Measurements from ENCODE around the gene EFNA2. TPM values are rescaled to one million over a fixed set of nuclear protein-coding genes. Genes with fewer than 3 reads are reported as not detected.

Gene EFNA2
- total RNA-seq, 4 donors from 2014 or later = not detected

GRCh38 chr19:1239420-1239795 lies 46.3 kb upstream of the EFNA2 start:
- TF ChIP-seq POLR2A (IDR thresholded peaks at IDR 0.05) = no peak
- no peak for TF ChIP-seq CTCF (IDR thresholded peaks at IDR 0.05)
- WGBS, 2 donors = 74 to 84% methylated on average over 11 of the region's 11 CpGs
- intact Hi-C loops (cut with DNase I; ENCODE audit: low total_unique reads) = no loop called here
- DNase-seq (ENCODE audit: low spot score in 2 of 2) = no peak
- no peak overlapping the region for H3K4me3 ChIP-seq (ENCODE audit: low read depth, poor library complexity, severe bottlenecking)

GRCh38 chr19:1239796-1240737 lies 45.6 kb upstream of the EFNA2 start:
- WGBS, 2 donors = 9 to 12% methylated on average over 36 to 81 of the region's 84 CpGs
- H3K4me3 ChIP-seq (ENCODE audit: low read depth, poor library complexity, severe bottlenecking) = no peak overlapping the region
- TF ChIP-seq CTCF (IDR thresholded peaks at IDR 0.05) (no peak), POLR2A (IDR thresholded peaks at IDR 0.05) (no peak)
- intact Hi-C loops (cut with DNase I; ENCODE audit: low total_unique reads) = no loop called here
- peak; percentile 69 to 96 for DNase-seq (ENCODE audit: low spot score in 2 of 2)

GRCh38 chr19:1240925-1241324 lies 44.7 kb upstream of the EFNA2 start:
- TF ChIP-seq POLR2A (IDR thresholded peaks at IDR 0.05) (no peak), CTCF (IDR thresholded peaks at IDR 0.05) (no peak)
- intact Hi-C loops (cut with DNase I; ENCODE audit: low total_unique reads) = no loop called here
- no peak overlapping the region for H3K4me3 ChIP-seq (ENCODE audit: low read depth, poor library complexity, severe bottlenecking)
- WGBS, 2 donors = 52 to 58% methylated on average over 12 to 15 of the region's 15 CpGs
- DNase-seq (ENCODE audit: low spot score in 2 of 2) = no peak

- intact Hi-C loops (cut with DNase I; ENCODE audit: low total_unique reads) = no loop called here
- WGBS, 2 donors = 1 to 2% methylated on average over 38 to 49 of the region's 79 CpGs
- peak within 1 kb of the TSS; percentile 67 for H3K4me3 ChIP-seq (ENCODE audit: low read depth, poor library complexity, severe bottlenecking)
- TF ChIP-seq POLR2A (IDR thresholded peaks at IDR 0.05) (no peak), CTCF (IDR thresholded peaks at IDR 0.05) (no peak)
- peak; percentile 91 to 98 for DNase-seq (ENCODE audit: low spot score in 2 of 2)
Measured at GRCh38 chr19:1241417-1242095, 44.1 kb upstream of the EFNA2 start, which contains the start of gene ATP5F1D. Gene ATP5F1D, plus strand, starts transcription at chr19:1241751. Its CDS starts 100 bp downstream, at chr19:1241851.

GRCh38 chr19:1243768-1244692 lies 41.6 kb upstream of the EFNA2 start:
- 45 to 58% methylated on average over 18 to 28 of the region's 33 CpGs for WGBS, 2 donors
- no peak overlapping the region for H3K4me3 ChIP-seq (ENCODE audit: low read depth, poor library complexity, severe bottlenecking)
- no peak for TF ChIP-seq POLR2A (IDR thresholded peaks at IDR 0.05)
- TF ChIP-seq CTCF (IDR thresholded peaks at IDR 0.05) = peak in 1 of 3 donors; percentile 86
- peak; percentile 85 to 97 for DNase-seq (ENCODE audit: low spot score in 2 of 2)
- intact Hi-C loops (cut with DNase I; ENCODE audit: low total_unique reads) = loop anchor here (2.0 kb wide), 1 partner anchor 23 kb away; no protein-coding TSS in a partner anchor
